Measurements from ENCODE around the gene GAPDHS.
A peak's percentile ranks its signal among the peaks of the same experiment; 100 is the strongest.

The GAPDHS gene

GRCh38 chr19:35557539-35558399 is 24.5 kb downstream of the GAPDHS start:
- H3K27ac ChIP-seq (ENCODE audit: low read depth, low read length) = no peak overlapping the region
- H3K4me1 ChIP-seq (ENCODE audit: control insufficient read depth, insufficient read depth, low read length) = no peaks in the 10 kb centered on the region
- peak overlapping the region; percentile 54 for H3K4me3 ChIP-seq (ENCODE audit: low read length)
- no peak overlapping the region for H3K9ac ChIP-seq (ENCODE audit: low read length)
- no peaks in the 10 kb centered on the region for H3K36me3 ChIP-seq (ENCODE audit: control insufficient read depth, insufficient read depth, low read length)
- H3K27me3 ChIP-seq (ENCODE audit: control insufficient read depth, insufficient read depth, low read length) = peaks cover 15% of the 10 kb centered on the region

GRCh38 chr19:35558400-35559280 is 25.4 kb downstream of the GAPDHS start:
- no peaks in the 10 kb centered on the region for H3K36me3 ChIP-seq (ENCODE audit: control insufficient read depth, insufficient read depth, low read length)
- no peak overlapping the region for H3K9ac ChIP-seq (ENCODE audit: low read length)
- no peak overlapping the region for H3K27ac ChIP-seq (ENCODE audit: low read depth, low read length)
- peak overlapping the region; percentile 54 for H3K4me3 ChIP-seq (ENCODE audit: low read length)
- peaks cover 15% of the 10 kb centered on the region for H3K27me3 ChIP-seq (ENCODE audit: control insufficient read depth, insufficient read depth, low read length)
- H3K4me1 ChIP-seq (ENCODE audit: control insufficient read depth, insufficient read depth, low read length) = no peaks in the 10 kb centered on the region

GRCh38 chr19:35559281-35559659 is 26.0 kb downstream of the GAPDHS start:
- Histone ChIP-seq H3K9ac (ENCODE audit: low read length) (no peak overlapping the region), H3K4me1 (ENCODE audit: control insufficient read depth, insufficient read depth, low read length) (no peaks in the 10 kb centered on the region), H3K27me3 (ENCODE audit: control insufficient read depth, insufficient read depth, low read length) (peaks cover 15% of the 10 kb centered on the region), H3K36me3 (ENCODE audit: control insufficient read depth, insufficient read depth, low read length) (no peaks in the 10 kb centered on the region), H3K27ac (ENCODE audit: low read depth, low read length) (no peak overlapping the region), H3K4me3 (ENCODE audit: low read length) (no peak overlapping the region)

GRCh38 chr19:35559781-35560180 is 26.5 kb downstream of the GAPDHS start:
- Histone ChIP-seq H3K4me3 (ENCODE audit: low read length) (no peak overlapping the region), H3K27ac (ENCODE audit: low read depth, low read length) (no peak overlapping the region), H3K4me1 (ENCODE audit: control insufficient read depth, insufficient read depth, low read length) (no peaks in the 10 kb centered on the region), H3K36me3 (ENCODE audit: control insufficient read depth, insufficient read depth, low read length) (no peaks in the 10 kb centered on the region), H3K27me3 (ENCODE audit: control insufficient read depth, insufficient read depth, low read length) (peaks cover 17% of the 10 kb centered on the region), H3K9ac (ENCODE audit: low read length) (no peak overlapping the region)

GRCh38 chr19:35560271-35560670 is 27.0 kb downstream of the GAPDHS start:
- H3K4me1 ChIP-seq (ENCODE audit: control insufficient read depth, insufficient read depth, low read length) = no peaks in the 10 kb centered on the region
- no peaks in the 10 kb centered on the region for H3K36me3 ChIP-seq (ENCODE audit: control insufficient read depth, insufficient read depth, low read length)
- H3K27me3 ChIP-seq (ENCODE audit: control insufficient read depth, insufficient read depth, low read length) = peaks cover 18% of the 10 kb centered on the region
- H3K27ac ChIP-seq (ENCODE audit: low read depth, low read length) = no peak overlapping the region
- no peak overlapping the region for H3K4me3 ChIP-seq (ENCODE audit: low read length)
- H3K9ac ChIP-seq (ENCODE audit: low read length) = no peak overlapping the region

GRCh38 chr19:35560677-35561076 is 27.4 kb downstream of the GAPDHS start:
- H3K27me3 ChIP-seq (ENCODE audit: control insufficient read depth, insufficient read depth, low read length) = peaks cover 18% of the 10 kb centered on the region
- no peaks in the 10 kb centered on the region for H3K36me3 ChIP-seq (ENCODE audit: control insufficient read depth, insufficient read depth, low read length)
- no peak overlapping the region for H3K9ac ChIP-seq (ENCODE audit: low read length)
- no peak overlapping the region for H3K27ac ChIP-seq (ENCODE audit: low read depth, low read length)
- H3K4me3 ChIP-seq (ENCODE audit: low read length) = no peak overlapping the region
- H3K4me1 ChIP-seq (ENCODE audit: control insufficient read depth, insufficient read depth, low read length) = no peaks in the 10 kb centered on the region

- H3K27ac ChIP-seq (ENCODE audit: low read depth, low read length) = no peak overlapping the region
- H3K9ac ChIP-seq (ENCODE audit: low read length) = no peak overlapping the region
- H3K4me1 ChIP-seq (ENCODE audit: control insufficient read depth, insufficient read depth, low read length) = no peaks in the 10 kb centered on the region
- H3K36me3 ChIP-seq (ENCODE audit: control insufficient read depth, insufficient read depth, low read length) = no peaks in the 10 kb centered on the region
- no peak overlapping the region for H3K4me3 ChIP-seq (ENCODE audit: low read length)
- peaks cover 18% of the 10 kb centered on the region for H3K27me3 ChIP-seq (ENCODE audit: control insufficient read depth, insufficient read depth, low read length)
Observed at GRCh38 chr19:35561436-35561835, 28.2 kb downstream of the GAPDHS start.

GRCh38 chr19:35562336-35562735 is 29.1 kb downstream of the GAPDHS start:
- H3K36me3 ChIP-seq (ENCODE audit: control insufficient read depth, insufficient read depth, low read length) = no peaks in the 10 kb centered on the region
- no peak overlapping the region for H3K4me3 ChIP-seq (ENCODE audit: low read length)
- H3K27ac ChIP-seq (ENCODE audit: low read depth, low read length) = no peak overlapping the region
- no peaks in the 10 kb centered on the region for H3K4me1 ChIP-seq (ENCODE audit: control insufficient read depth, insufficient read depth, low read length)
- H3K27me3 ChIP-seq (ENCODE audit: control insufficient read depth, insufficient read depth, low read length) = peaks cover 18% of the 10 kb centered on the region
- no peak overlapping the region for H3K9ac ChIP-seq (ENCODE audit: low read length)

- Histone ChIP-seq H3K36me3 (ENCODE audit: control insufficient read depth, insufficient read depth, low read length) (no peaks in the 10 kb centered on the region), H3K4me3 (ENCODE audit: low read length) (no peak overlapping the region), H3K27ac (ENCODE audit: low read depth, low read length) (no peak overlapping the region), H3K4me1 (ENCODE audit: control insufficient read depth, insufficient read depth, low read length) (no peaks in the 10 kb centered on the region), H3K27me3 (ENCODE audit: control insufficient read depth, insufficient read depth, low read length) (peaks cover 18% of the 10 kb centered on the region), H3K9ac (ENCODE audit: low read length) (no peak overlapping the region)
Observed at GRCh38 chr19:35562776-35563175, 29.5 kb downstream of the GAPDHS start.

GRCh38 chr19:35563207-35563829 is 30.1 kb downstream of the GAPDHS start, which contains the start of gene ATP4A:
Gene ATP4A, minus strand, starts transcription at chr19:35563658. Its CDS starts 29 bp downstream, at chr19:35563629.
- Histone ChIP-seq H3K4me1 (ENCODE audit: control insufficient read depth, insufficient read depth, low read length) (no peaks in the 10 kb centered on the region), H3K4me3 (ENCODE audit: low read length) (no peak within 1 kb of the TSS), H3K9ac (ENCODE audit: low read length) (no peak within 1 kb of the TSS), H3K36me3 (ENCODE audit: control insufficient read depth, insufficient read depth, low read length) (no peaks in the 10 kb centered on the region), H3K27me3 (ENCODE audit: control insufficient read depth, insufficient read depth, low read length) (peaks cover 18% of the 10 kb centered on the region), H3K27ac (ENCODE audit: low read depth, low read length) (no peak within 1 kb of the TSS)

- H3K9ac ChIP-seq (ENCODE audit: low read length) = no peak overlapping the region
- no peaks in the 10 kb centered on the region for H3K4me1 ChIP-seq (ENCODE audit: control insufficient read depth, insufficient read depth, low read length)
- H3K27me3 ChIP-seq (ENCODE audit: control insufficient read depth, insufficient read depth, low read length) = peaks cover 10% of the 10 kb centered on the region
- H3K36me3 ChIP-seq (ENCODE audit: control insufficient read depth, insufficient read depth, low read length) = no peaks in the 10 kb centered on the region
- no peak overlapping the region for H3K4me3 ChIP-seq (ENCODE audit: low read length)
- H3K27ac ChIP-seq (ENCODE audit: low read depth, low read length) = no peak overlapping the region
Observed at GRCh38 chr19:35565016-35565856, 32.0 kb downstream of the GAPDHS start.
